Activated CD8-positive, alpha-beta memory T cell treated with anti-CD3 and anti-CD28 coated beads, Interleukin-2, amount 50 U/mL, for 4 hours (primary cell): Measurements from ENCODE around the gene FABP1.
A peak's percentile ranks its signal among the peaks of the same experiment; 100 is the strongest.

Experiments
- DNase-seq: peaks from one replicate; pipeline ENCODE4 v3.0.0-alpha.2; 2020

FABP1 gene

DNA sequence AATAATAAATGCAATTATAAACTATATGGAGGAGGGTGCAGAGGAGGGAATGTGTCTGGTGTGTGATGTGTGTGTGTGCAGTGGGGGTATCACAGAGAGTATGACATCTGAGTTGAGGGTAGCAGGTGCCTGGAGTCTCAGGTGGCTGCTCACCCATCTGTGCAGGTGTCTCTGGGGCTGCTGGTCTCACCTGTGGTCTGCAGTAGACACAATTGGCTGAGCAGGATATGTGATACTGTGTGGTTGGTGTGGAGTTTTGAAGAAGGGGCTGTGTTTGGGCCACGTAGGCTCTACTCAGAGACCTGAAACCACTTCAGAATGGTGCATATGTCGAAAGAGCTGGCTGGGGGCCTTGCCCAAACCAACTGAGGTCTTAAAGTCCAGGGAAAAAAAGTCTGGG lies 17.0 kb downstream of the FABP1 start:
- DNase-seq = no peak

DNA sequence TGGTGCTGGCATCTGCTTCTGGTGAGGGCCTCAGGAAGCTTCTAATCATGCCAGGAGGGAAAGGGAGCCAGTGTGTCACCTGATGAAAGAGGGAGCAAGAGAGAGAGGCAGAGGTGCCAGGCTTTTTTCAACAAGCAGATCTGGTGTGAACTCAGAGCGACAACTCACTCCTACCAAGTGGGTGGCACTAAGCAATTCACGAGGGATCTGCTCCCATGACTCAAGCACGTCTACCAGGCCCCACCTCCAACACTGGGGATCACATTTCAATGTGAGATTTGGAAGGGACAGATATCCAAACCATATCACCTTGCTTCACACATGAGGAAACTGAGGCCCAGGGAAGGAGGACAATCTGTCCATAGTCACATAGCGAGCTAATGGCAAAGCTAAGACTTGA lies 19.1 kb downstream of the FABP1 start:
- DNase-seq = no peak

DNA sequence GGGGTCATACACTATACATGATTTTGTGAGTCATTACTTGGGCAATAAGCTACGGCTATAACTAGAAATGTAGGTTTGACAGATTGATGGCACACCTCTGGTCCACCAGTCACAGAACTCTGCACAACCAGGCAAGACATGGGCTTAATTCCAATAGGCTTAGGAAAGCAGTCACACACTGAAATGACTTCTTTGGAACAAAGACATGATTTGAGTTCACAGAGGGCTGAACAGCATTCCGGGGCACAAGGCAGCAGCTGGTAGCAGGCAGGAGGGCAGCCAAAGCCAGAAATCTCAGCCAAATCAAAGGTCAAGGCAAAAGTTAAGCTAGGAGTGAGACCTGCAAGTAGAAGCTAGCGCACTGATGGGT lies 27.4 kb downstream of the FABP1 start:
- no peak for DNase-seq

DNA sequence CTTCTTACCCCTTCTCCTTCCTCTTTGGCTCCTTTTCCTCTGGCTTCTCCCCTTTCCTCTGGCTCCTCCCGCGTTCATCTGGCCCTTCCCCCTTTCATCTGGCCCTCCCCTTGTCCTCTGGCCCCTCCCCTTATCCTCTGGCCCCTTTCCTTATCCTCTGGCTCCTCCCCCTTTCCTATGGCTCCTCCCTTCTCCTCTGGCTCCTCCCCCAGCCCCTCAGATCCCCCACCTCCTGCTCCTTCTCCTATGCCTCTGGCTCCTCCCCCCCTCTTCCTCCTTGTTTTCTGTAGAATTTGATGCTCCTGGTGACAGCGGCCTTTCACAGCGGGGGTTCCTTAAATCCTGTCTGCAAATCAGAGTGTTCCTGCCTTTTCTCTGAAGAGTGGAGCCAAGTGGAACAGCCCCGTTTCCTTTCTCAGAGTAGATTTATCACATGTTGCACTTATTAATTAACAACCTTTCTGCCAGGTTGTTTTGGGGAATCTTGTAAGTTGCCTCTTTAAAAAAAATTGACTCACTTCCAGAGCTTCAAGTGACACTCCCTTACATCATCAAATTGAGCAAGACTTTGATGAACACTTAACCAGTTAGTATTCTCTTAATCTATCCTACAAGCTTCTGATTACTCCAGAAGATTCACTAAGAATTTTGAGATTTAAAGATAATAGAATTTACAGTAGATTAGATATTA lies 27.9 kb downstream of the FABP1 start:
- no peak for DNase-seq

GRCh38 chr2:88098558-88098900 lies 29.3 kb downstream of the FABP1 start:
- no peak for DNase-seq

GRCh38 chr2:88097891-88098557 lies 29.8 kb downstream of the FABP1 start:
- DNase-seq = no peak

DNA sequence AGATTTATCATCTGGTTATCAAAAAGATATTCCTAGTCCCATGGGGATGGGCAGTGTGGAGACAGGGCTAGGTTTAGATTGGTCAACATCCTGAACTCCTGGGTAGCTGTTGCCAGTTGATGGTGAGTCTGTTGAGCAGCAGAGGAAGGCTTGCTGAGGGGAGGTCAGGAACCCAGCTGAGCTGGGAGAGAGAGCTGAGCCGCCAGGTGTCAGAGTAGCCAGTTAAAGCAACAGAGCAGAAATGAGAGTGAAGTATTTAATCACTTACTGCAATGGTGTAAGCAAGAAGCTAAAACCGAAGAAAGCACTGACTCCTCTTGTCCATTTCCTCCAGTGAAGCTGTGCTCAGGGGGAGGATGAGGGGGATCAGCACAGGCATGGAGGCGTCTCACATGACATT lies 30.7 kb downstream of the FABP1 start:
- no peak for DNase-seq

DNA sequence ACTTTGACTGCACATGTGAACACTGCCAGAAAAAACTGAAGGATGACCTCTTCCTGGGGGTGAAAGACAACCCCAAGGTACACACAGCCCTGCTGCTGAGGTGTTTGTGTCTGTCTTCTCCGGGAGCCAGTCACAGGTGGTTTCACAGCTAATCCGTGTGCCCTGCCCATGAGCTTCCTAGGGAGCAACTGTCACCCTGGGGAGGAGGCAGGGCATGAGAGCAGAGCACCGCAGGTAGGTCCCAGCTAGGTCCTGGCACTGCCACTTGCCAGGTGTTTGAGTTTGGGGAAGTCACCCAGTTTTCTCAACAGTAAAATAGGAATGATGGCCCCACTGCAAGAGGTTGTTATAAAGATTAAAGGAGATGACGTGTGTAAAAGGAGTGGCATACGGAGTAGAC lies 31.2 kb downstream of the FABP1 start:
- DNase-seq = no peak

GRCh38 chr2:88095022-88095421 lies 32.8 kb downstream of the FABP1 start:
- no peak for DNase-seq

DNA sequence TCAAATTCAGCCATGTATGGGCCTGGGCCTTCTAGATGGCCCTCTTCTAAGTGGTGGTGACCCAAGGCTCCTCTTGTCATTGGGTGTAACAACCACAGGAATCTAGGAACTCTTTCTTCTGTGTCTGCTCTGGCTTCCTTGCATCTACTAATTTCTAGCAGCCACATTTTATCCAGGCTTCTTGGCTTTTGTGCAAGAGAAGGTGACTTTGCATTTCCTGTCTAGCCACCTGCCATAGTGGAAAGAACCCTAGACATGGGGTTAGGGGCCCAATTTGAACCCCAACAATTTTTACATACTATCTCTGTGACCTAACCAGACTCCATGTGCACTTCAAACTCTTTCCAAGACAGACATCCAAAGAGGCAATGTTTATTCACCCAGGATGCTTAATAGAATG lies 35.1 kb downstream of the FABP1 start:
- DNase-seq = no peak

DNA sequence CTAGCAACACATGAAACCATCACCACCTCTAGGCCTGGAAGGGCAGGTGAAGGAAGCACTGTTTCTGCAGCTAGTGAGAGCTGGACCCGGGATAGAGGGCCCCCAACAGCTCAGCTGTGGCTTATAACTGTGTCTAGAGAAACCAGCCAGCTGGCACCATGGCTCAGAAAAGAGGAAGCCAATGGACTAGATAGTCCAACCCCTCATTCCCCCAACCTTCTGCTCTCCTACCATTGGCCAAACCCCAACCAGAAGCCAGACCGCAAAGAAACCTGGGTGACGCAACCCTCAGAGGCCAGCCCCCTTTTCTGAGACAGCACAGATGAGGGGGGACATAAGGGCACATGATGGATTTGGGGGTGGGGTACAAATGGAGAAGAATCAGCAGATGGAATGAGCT lies 35.9 kb downstream of the FABP1 start:
- no peak for DNase-seq

DNA sequence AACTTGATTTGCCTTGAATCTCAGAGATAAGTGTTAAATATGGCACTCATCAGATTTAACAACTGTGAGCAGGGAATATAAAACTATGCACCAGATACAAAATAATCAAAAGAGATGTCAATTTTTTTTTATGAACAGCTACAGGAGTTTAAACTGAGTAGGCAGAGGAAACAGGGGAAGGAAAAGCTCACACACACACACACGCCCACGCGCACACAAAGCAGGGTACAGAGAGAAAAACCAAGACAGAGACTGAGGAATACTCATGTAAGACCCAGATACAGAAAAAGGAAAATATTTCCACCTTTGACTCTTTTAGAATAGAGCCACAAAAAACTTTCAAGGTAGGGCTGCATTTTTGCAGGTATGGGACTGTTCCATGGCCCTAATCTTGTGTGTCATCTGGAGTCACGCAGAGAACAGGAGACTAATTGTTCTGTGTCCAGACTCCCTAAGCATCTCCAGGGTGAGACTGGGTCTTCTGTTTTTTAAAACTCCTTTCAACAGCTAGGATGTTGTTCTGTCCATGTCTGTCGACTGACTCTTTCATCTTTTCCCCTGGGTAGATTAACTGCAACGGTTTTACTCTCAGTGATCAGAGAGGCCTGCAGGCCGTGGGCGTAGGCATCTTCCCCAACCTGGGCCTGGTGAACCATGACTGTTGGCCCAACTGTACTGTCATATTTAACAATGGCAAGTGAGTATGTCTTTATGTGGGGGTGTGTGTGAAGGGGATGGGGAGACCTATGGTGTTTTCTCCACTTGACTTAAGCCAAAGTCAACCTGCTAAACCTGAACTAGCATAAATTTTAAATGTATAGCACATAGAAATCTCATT lies 37.2 kb downstream of the FABP1 start:
- peak; percentile 63 for DNase-seq

DNA sequence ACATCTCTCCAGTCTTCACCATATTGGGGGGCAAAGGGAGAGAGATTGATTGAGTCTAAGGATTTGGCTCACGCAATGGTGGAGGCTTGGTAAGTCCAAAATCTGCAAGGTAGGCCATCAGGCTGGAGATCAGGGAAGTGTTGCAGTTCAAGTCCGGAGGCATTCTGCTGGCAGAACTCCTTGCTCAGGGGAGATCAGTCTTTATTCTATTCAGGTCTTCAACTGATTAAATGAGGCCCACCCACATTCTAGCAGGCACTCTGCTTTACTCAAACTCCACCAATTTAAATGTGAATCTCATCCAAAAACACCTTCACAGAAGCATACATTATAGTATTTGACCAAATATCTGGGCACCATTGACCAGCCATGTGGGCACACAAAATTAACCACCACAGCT lies 38.9 kb downstream of the FABP1 start:
- no peak for DNase-seq

GRCh38 chr2:88087763-88088162 lies 40.1 kb downstream of the FABP1 start:
- DNase-seq = no peak

GRCh38 chr2:88087073-88087472 lies 40.8 kb downstream of the FABP1 start:
- DNase-seq = no peak

GRCh38 chr2:88086401-88086800 lies 41.5 kb downstream of the FABP1 start:
- no peak for DNase-seq

GRCh38 chr2:88085602-88086001 lies 42.3 kb downstream of the FABP1 start:
- DNase-seq = no peak

GRCh38 chr2:88085099-88085498 lies 42.8 kb downstream of the FABP1 start:
- no peak for DNase-seq

DNA sequence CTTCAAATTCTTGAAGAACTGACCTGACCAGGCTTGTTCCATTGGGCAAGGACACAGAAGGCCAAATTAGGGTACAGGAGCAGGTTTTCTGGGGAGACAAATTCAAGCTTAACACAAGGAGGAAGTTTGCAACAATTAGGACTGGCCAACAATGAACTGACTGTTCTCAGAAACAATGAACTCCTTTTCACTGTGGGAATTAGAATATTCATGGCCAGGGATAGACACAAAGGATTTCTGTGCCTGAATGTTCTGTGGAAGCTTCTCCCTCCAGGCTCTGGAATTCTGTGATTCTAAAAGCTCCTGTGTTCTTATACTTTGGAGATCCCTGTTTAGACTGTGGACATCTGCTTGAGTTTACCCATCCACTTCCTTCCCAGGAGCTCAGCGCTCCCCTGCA lies 45.1 kb downstream of the FABP1 start:
- DNase-seq = no peak

DNA sequence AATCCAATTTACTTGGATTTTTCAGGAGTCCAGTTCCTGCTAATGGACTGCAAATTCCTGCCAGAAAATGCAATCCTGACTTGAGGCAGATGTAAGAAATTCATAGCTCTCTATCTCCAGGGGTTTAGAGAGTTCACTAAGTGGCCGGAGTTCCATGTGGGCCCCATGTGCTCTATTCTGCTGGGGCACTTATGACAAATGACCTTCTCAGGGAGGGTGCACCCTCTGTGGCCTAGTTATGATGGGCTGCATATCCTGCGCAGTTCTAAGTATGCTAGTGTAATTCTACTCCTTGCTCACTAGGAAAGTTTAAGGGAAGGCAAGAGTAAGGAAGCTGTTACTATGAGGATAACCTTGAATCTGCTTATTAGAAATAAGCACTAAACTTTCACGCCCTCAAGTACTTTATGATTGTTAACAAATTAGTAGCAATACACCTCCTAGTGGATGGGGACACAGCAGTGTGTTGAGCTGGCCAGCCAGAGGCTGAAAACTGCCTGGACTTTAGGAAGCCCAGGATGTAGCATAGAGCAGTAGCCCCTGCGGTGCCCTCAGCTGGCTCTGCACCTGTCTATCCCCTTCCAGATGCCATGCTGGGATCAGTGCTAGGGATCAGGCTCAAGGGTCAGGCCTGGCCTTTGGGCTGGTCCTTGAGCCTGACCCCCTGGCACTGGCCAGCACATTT lies 45.8 kb downstream of the FABP1 start:
- no peak for DNase-seq

GRCh38 chr2:88080545-88080944 lies 47.3 kb downstream of the FABP1 start:
- no peak for DNase-seq

DNA sequence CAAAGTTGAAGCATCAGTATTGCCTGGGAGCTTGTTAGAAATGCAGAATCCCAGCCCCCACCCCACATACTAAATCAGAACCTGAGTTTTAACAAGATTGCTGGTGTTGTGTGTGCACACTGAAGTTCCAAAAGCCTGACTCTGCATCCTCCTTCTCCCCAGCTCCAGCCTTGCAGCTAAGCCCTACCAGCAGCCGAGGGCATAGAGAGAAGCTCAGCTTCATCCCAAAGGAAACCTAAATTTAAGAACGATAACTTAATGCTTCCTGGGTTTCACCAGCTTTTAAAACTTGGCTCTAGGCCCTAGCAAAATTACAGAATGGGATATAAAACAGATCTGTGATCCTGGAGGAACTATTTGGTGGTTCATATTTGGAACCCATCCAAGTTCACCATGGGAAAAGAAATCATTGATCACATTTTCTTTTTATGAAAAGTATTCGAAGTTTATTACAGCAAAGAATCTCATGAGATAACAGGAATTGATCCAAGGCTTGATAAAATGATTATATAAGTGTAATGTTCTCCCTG lies 49.2 kb downstream of the FABP1 start:
- DNase-seq = no peak

DNA sequence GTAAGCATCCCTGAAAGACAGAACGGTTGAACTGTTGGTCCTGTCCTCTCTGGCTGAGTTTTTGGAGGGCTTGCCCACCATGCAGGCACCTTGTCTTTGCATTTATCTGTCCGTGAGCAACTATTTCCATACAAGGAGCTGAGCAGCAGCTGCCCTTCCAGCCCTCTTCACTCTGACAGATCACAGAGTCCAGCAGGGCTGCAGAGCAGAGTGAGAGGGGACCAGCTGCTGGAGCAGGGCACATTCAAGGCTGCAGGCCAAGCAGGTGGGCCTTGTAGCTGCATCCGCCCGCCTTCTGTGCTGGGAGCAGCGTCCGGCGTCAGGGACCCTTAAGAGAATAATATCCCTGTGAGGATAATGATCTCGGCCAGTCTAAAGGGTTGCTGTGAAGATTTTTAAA lies 50.8 kb downstream of the FABP1 start:
- no peak for DNase-seq
